ENCODE data around the gene PRKAG2.

The PRKAG2 gene

GRCh38 chr7:151704299-151704959 is 172.5 kb downstream of the PRKAG2 start:
- DNase-seq, result no peak

DNA sequence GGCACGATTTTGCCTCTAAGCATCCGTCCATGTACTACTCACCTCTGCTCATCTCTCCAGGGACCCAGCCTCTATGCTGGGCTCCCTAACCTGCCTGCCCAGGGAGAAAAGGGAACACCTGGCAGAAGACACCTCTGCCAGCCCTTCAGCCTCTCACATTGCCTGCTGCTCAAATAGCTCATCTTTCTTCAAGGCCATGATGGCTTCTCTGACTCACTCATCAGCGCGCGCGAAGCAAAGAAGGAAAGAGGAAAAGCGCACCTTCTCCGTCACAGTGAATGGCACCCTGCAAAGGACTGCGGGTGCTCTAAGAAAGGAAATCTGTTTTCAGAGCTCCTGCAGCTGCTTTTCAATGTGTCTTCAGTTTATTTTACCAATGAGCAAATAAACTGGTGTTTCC is 174.0 kb downstream of the PRKAG2 start:
- no peak for DNase-seq

- DNase-seq, result no peak
These were observed 176.2 kb downstream of the PRKAG2 start for GRCh38 chr7:151700586-151701165.

DNA sequence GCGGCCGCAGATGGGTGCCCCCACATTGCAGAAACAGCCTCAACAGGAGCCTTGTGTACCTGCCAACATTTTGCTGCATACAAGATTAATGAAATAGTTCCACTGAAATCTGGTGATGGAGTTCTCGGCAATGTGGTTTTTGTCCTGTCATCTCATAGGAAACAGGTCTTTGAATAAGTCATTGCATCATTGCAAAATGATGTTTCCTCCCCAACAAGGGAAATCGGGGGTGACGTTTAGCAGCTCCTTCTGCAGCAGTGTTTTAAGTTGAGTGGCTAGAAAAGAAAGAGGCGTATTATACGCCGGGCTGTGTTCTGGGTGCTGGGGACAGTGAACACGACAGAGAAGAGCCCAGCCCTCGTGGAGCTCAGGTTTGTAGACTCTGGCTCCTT is 177.0 kb downstream of the PRKAG2 start:
- DNase-seq, result no peak

DNA sequence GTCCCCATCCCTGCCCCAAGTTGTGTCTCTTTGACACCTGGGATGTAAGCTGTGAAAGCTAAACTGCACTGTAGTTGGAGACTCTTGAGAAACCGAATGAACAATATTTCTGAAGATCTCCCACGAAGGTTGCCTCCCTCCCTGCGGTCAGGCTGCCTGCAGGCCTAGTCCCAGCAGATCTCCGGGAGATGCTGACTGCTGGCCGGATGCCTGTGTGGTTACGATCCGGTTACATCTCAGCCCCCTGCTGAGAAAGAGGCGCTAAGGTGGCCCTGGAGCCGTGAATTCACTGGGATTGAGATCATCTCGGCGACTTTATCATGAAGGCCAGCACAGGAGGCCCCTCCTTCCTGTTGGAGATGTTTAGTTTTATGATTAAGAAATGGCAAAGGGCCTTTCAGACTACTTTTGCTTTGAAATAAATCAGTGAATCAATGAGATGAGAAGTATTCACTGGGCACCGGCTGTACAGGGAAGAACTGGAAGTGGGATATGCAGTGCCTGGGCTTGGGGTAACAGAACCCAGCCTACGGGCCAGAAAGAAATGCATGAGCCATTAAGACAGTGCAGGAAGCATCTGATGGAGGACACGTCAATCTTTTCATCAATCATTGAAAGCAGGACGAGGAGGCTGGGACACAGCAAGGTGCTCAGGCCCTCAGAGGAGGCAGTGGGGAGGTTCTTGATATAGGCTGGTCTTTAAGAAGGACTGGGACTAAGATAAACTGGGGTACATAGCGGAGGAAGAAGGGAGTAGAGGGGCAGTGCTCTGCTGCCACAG is 177.6 kb downstream of the PRKAG2 start:
- DNase-seq, result no peak

DNA sequence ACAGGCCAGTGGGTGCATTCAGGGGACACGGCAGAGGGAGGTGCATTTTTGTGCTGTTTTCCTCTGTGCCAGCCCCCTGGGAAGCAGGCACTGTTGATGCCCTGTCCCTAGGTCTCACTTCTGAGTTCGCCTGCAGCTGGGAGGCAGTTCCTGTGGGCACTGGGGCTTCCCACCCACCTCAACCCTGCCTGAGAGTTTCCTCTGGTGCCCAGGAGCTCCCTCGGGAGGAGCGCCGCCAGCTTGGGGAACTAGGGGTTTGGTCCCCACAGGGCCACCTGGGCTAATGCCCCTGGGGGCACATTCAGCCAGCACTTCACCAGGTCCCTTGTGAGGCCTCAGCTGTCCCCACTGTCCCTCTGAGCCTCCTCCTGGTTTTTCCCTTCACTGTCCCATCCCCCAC is 179.0 kb downstream of the PRKAG2 start:
- DNase-seq, result no peak

DNA sequence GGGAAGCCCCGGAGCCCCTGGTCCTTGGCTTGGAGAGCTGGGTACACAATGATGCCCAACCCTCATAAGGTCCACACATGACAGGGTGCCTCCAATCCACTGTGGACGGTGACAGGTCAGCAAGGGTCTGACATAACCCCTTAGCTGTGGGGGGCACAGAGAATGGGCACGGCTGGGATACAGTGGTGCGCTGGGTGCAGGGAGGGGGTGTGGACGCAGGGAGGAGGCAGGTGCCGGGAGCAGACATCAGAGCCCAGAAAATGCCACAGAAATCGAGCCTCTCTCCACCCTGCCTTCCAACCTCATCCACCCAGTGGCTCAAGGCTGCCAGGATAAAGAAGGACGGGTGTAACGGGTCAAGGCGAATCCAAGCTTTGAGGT is 179.4 kb downstream of the PRKAG2 start:
- DNase-seq, result no peak

- peak in 1 of 2 experiments; percentile 22 for DNase-seq
These were observed 180.0 kb downstream of the PRKAG2 start for GRCh38 chr7:151696721-151697514.

- DNase-seq, result no peak
These were observed 180.9 kb downstream of the PRKAG2 start for GRCh38 chr7:151695951-151696541.

DNA sequence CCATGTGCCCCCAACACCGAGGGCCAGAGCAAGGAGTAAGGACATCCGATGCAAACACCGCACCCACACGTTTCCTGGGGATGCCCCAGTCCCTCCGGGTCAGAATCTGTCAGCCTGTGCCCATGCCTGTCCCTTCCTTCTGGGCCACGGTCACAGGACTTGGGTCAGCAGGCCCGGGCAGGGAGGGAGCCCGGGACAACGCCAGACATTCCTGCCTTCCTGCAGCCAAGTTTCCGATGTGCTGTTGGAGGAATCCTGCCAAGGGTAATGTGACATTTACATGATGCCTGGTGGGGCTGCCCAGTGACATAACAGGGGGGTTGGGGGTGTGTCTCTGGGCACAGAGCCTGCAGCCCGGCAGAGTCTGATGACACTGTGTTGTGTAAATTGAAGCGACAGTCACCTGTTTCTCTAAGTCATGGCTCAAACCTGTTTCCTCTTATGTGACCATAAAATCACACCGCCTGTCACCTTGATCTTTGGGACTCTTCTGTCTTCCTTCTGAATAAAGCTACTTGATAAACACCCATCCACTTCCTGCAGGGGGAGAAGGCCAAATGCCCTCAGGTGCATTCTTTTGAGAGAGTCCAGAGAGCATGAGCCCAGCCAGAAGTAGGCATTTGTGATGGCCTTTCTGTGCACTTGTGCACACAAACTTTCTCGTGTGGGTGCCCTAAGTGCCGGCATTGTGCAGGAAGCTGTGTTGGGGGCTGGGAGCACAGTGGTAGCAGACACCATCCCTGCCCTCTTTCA is 181.9 kb downstream of the PRKAG2 start:
- DNase-seq, result no peak

GRCh38 chr7:151694441-151694827 is 182.5 kb downstream of the PRKAG2 start:
- no peak for DNase-seq

- DNase-seq, result no peak
These were observed 183.8 kb downstream of the PRKAG2 start for GRCh38 chr7:151693140-151693539.

- DNase-seq, result no peak
These were observed 184.2 kb downstream of the PRKAG2 start for GRCh38 chr7:151692721-151693120.

DNA sequence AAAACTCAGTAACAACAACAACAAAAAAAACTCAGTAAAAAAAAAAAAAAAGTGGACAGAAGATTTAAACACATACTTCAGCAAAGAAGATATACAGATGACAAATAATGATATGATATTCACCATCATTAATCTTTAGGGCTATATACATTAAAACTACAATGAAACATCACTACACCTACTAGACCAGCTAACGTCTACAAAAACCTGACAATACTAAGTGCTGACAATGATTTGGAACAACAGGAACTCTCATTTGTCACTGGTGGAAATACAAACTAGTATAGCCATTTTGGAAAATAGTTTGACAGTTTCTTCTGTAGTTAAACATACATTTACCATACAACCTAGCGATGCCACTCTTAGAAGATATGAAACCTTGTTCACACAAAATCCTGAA is 185.5 kb downstream of the PRKAG2 start:
- DNase-seq, result no peak

DNA sequence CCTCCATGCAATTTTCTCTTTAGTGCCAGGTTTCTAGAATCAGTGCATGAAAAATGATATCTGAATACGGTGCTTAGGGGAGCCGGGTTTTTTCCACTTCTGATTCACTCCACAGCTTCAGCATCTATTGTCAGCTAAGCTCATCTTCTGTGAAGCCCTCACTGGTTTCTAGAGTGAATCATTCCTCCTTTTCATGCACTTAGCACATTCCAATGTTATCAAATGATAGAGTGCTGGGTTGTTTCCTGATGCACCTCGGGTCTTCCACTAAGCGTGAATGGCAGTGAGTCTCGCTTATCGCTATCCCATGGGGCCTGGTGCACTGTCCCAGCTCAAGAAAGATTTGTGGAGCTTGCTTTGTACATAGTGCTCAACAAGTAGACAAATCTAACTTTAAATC is 186.3 kb downstream of the PRKAG2 start:
- DNase-seq, result no peak

- DNase-seq, result no peak
These were observed 187.5 kb downstream of the PRKAG2 start for GRCh38 chr7:151689196-151689971.

DNA sequence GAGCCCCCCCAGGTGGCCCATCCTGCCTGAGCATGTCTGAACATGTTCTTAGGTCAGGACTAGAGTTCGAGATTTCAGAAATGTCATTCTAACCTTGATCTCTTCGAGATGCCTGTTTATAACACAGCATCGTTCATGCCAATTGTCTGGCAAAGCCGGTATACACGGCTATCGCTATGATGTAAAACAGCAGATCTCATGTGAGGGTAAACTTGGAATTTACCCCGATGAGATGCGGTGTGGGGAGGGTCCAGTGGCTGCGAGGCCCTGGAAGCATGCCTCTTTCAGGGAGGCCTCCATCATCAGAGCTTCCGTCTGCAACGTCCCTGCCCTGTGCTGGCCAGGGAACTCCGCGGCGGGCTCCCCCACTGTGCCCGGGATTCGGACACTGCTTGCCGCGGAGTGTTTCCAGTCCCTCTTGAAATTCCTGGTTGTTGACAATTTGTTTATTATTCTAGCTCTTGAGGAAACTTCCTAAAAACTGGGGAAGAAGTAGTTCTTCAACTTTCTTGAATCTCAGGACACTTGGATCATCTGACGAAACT is 188.6 kb downstream of the PRKAG2 start:
- no peak for DNase-seq

DNA sequence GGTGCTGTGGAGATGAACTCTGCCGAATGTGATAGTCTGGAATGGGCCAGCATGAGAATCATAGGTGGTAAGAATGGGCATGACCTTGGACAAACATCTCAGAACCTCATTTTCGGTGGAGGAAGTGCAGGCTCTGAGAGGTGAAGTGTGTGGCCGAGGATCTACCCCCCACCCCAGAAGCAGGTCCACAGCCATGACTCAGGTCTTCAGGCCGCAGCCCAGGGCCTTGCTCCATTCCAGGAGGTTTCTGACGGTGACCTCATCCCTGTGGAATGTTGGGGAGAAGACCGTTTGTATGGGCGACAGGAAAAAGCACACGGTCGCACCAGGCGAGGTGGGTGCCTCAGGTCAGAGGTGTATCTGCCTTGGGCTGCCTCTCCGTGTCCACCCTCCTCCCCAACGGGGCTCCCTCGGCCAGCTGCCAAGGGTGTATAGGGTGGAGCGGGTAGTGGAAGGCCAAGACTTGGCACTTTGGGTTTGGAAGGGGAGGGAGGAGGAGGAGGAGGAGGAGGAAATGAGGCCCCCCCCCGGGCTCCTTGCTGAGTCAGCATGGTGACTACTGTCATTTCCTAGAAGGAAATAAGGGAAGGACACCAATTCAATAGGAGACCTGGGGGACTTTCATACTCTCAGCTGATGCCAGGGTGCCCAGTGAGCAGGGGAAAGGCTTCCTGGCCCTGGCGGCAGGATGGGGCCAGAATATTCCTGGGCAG is 189.2 kb downstream of the PRKAG2 start:
- DNase-seq, result no peak

- no peak for DNase-seq
These were observed 190.1 kb downstream of the PRKAG2 start for GRCh38 chr7:151686826-151687225.

- no peak for DNase-seq
These were observed 190.7 kb downstream of the PRKAG2 start for GRCh38 chr7:151686016-151686766.
